Activated naive CD4-positive, alpha-beta T cell treated with anti-CD3 and anti-CD28 coated beads for 36 hours (primary cell): Measurements from ENCODE around the gene SLC35F3. TPM values are rescaled to one million over a fixed set of nuclear protein-coding genes. Genes with fewer than 3 reads are reported as not detected.
"Not testable (repeated sequence)": the region's sequence is repeated elsewhere in the genome, so short reads cannot be mapped to it uniquely, and the experiment has no call there.

Experiments used
- CTCF ChIA-PET: fragments of 350-600 bp; sonication (Branson Sonifier 250); formaldehyde crosslinking; loops from one replicate; lab custom pipeline; 2021; ENCODE audit warnings: antibody characterized with exemption; lab: Charles Lee
- DNase-seq: peaks from one replicate; pipeline ENCODE4 v3.0.0-alpha.2; 2020
- H3K27ac Mint-ChIP-seq: one replicate; pipeline ENCODE4 v1.8.0; 2021; ENCODE audit warnings: mild to moderate bottlenecking, mixed read lengths
- H3K27me3 Mint-ChIP-seq: one replicate; pipeline ENCODE4 v1.8.0; 2021; ENCODE audit warnings: low read depth, mixed read lengths
- H3K36me3 Mint-ChIP-seq: one replicate; pipeline ENCODE4 v1.8.0; 2021; ENCODE audit warnings: low read depth, mixed read lengths
- H3K4me1 Mint-ChIP-seq: one replicate; pipeline ENCODE4 v1.8.0; 2021; ENCODE audit warnings: low read depth, mixed read lengths
- H3K4me3 Mint-ChIP-seq: one replicate; pipeline ENCODE4 v1.8.0; 2021; ENCODE audit warnings: mild to moderate bottlenecking, moderate library complexity, mixed read lengths
- H3K9me3 Mint-ChIP-seq: one replicate; pipeline ENCODE4 v1.8.0; 2021; ENCODE audit warnings: mixed read lengths
- intact Hi-C: fragments of 100-400 bp; cut with micrococcal nuclease; formaldehyde crosslinking; loops from one replicate; pipeline ENCODE4 v1.15.1; 2023
- total RNA-seq, 2 experiments: library from RNA; stranded (reverse); gene quantifications; one replicate each; pipeline ENCODE4 v1.2.3, GENCODE V29; 2021

SLC35F3 gene
- total RNA-seq, 2 experiments from 2014 or later = not detected

GRCh38 chr1:234143681-234144080, 239.2 kb downstream of the SLC35F3 start:
- Mint-ChIP-seq H3K27ac (no peak overlapping the region), H3K27me3 (peaks cover 15% of the 10 kb centered on the region), H3K36me3 (peaks cover 2% of the 10 kb centered on the region), H3K4me3 (no peak overlapping the region), H3K4me1 (no peaks in the 10 kb centered on the region), H3K9me3 (peaks cover 3% of the 10 kb centered on the region)
- CTCF ChIA-PET = no interaction called here
- intact Hi-C loops = no loop called here
- DNase-seq = no peak

GRCh38 chr1:234144901-234145300, 240.4 kb downstream of the SLC35F3 start:
- H3K4me3 Mint-ChIP-seq = no peak overlapping the region
- no peak overlapping the region for H3K27ac Mint-ChIP-seq
- no peak for DNase-seq
- H3K4me1 Mint-ChIP-seq = no peaks in the 10 kb centered on the region
- peaks cover 17% of the 10 kb centered on the region for H3K27me3 Mint-ChIP-seq
- peaks cover 3% of the 10 kb centered on the region for H3K9me3 Mint-ChIP-seq
- CTCF ChIA-PET = no interaction called here
- peaks cover 2% of the 10 kb centered on the region for H3K36me3 Mint-ChIP-seq
- intact Hi-C loops = no loop called here

- intact Hi-C loops = no loop called here
- no peak for DNase-seq
- CTCF ChIA-PET = interaction anchor here (1.1 kb wide), 1 partner anchor 23 kb away, joined by 4 read pairs; no protein-coding TSS in a partner anchor
- no peak overlapping the region for H3K4me3 Mint-ChIP-seq
- H3K27ac Mint-ChIP-seq = no peak overlapping the region
- no peaks in the 10 kb centered on the region for H3K4me1 Mint-ChIP-seq
- peaks cover 2% of the 10 kb centered on the region for H3K36me3 Mint-ChIP-seq
- peaks cover 17% of the 10 kb centered on the region for H3K27me3 Mint-ChIP-seq
- peaks cover 3% of the 10 kb centered on the region for H3K9me3 Mint-ChIP-seq
Measured at GRCh38 chr1:234148350-234148749, 243.9 kb downstream of the SLC35F3 start.

- Mint-ChIP-seq H3K27ac (no peak overlapping the region), H3K4me3 (no peak overlapping the region), H3K36me3 (peaks cover 2% of the 10 kb centered on the region), H3K4me1 (no peaks in the 10 kb centered on the region), H3K27me3 (peaks cover 17% of the 10 kb centered on the region), H3K9me3 (peaks cover 3% of the 10 kb centered on the region)
- CTCF ChIA-PET = interaction anchor here (1.1 to 1.4 kb wide), 2 partner anchors 174 to 178 kb away, joined by 3 read pairs; no protein-coding TSS in a partner anchor
- intact Hi-C loops = no loop called here
- no peak for DNase-seq
Measured at GRCh38 chr1:234148816-234149215, 244.3 kb downstream of the SLC35F3 start.

GRCh38 chr1:234149217-234149616, 244.7 kb downstream of the SLC35F3 start:
- no peak overlapping the region for H3K27ac Mint-ChIP-seq
- intact Hi-C loops = no loop called here
- no peak overlapping the region for H3K4me3 Mint-ChIP-seq
- no peaks in the 10 kb centered on the region for H3K4me1 Mint-ChIP-seq
- DNase-seq = no peak
- H3K36me3 Mint-ChIP-seq = peaks cover 2% of the 10 kb centered on the region
- CTCF ChIA-PET = interaction anchor here (1.1 to 1.4 kb wide), 3 partner anchors 64 to 178 kb away, joined by 3 to 4 read pairs (median 3); no protein-coding TSS in a partner anchor
- H3K27me3 Mint-ChIP-seq = peaks cover 17% of the 10 kb centered on the region
- peaks cover 3% of the 10 kb centered on the region for H3K9me3 Mint-ChIP-seq

- Mint-ChIP-seq H3K27ac (no peak overlapping the region), H3K27me3 (peaks cover 17% of the 10 kb centered on the region), H3K36me3 (peaks cover 2% of the 10 kb centered on the region), H3K9me3 (peaks cover 3% of the 10 kb centered on the region), H3K4me3 (no peak overlapping the region), H3K4me1 (no peaks in the 10 kb centered on the region)
- intact Hi-C loops = no loop called here
- DNase-seq = no peak
- CTCF ChIA-PET = interaction anchor here (0.6 kb wide), 1 partner anchor 63 kb away, joined by 3 read pairs; no protein-coding TSS in a partner anchor
Measured at GRCh38 chr1:234150892-234151291, 246.4 kb downstream of the SLC35F3 start.

- CTCF ChIA-PET, H3K4me3 Mint-ChIP-seq, H3K27me3 Mint-ChIP-seq: not testable (repeated sequence)
Measured at GRCh38 chr1:234152344-234152743, 247.9 kb downstream of the SLC35F3 start.

GRCh38 chr1:234154320-234155251, 250.1 kb downstream of the SLC35F3 start:
- CTCF ChIA-PET = interaction anchor here (0.9 to 1.3 kb wide), 5 partner anchors 58 to 155 kb away, joined by 3 to 16 read pairs (median 3); no protein-coding TSS in a partner anchor
- no peaks in the 10 kb centered on the region for H3K9me3 Mint-ChIP-seq
- H3K36me3 Mint-ChIP-seq = no peaks in the 10 kb centered on the region
- intact Hi-C loops = loop anchor here (1.0 to 2.0 kb wide), 5 partner anchors 34 to 172 kb away; no protein-coding TSS in a partner anchor
- H3K27me3 Mint-ChIP-seq = no peaks in the 10 kb centered on the region
- no peaks in the 10 kb centered on the region for H3K4me1 Mint-ChIP-seq
- no peak overlapping the region for H3K27ac Mint-ChIP-seq
- DNase-seq = peak; percentile 31
- no peak overlapping the region for H3K4me3 Mint-ChIP-seq

More at GRCh38 chr1:234152344-234152743, 247.9 kb downstream of the SLC35F3 start:
- H3K27ac Mint-ChIP-seq, H3K9me3 Mint-ChIP-seq, DNase-seq, H3K36me3 Mint-ChIP-seq, H3K4me1 Mint-ChIP-seq, intact Hi-C loops: not testable (repeated sequence)

GRCh38 chr1:234162661-234163060, 258.2 kb downstream of the SLC35F3 start:
- Mint-ChIP-seq H3K36me3 (no peaks in the 10 kb centered on the region), H3K27ac (no peak overlapping the region), H3K27me3 (peaks cover 9% of the 10 kb centered on the region), H3K4me1 (peaks cover 8% of the 10 kb centered on the region), H3K9me3 (no peaks in the 10 kb centered on the region), H3K4me3 (no peak overlapping the region)
- intact Hi-C loops = no loop called here
- no peak for DNase-seq
- CTCF ChIA-PET = interaction anchor here (0.6 to 0.9 kb wide), 2 partner anchors 147 to 837 kb away, joined by 3 to 6 read pairs; no protein-coding TSS in a partner anchor

GRCh38 chr1:234163267-234163919, 258.9 kb downstream of the SLC35F3 start:
- peaks cover 9% of the 10 kb centered on the region for H3K27me3 Mint-ChIP-seq
- no peaks in the 10 kb centered on the region for H3K36me3 Mint-ChIP-seq
- peaks cover 8% of the 10 kb centered on the region for H3K4me1 Mint-ChIP-seq
- CTCF ChIA-PET = interaction anchor here (0.6 to 1.4 kb wide), 3 partner anchors 49 to 146 kb away, joined by 3 to 6 read pairs (median 3); no protein-coding TSS in a partner anchor
- H3K4me3 Mint-ChIP-seq = no peak overlapping the region
- no peak overlapping the region for H3K27ac Mint-ChIP-seq
- no peak for DNase-seq
- no peaks in the 10 kb centered on the region for H3K9me3 Mint-ChIP-seq
- intact Hi-C loops = no loop called here

GRCh38 chr1:234164098-234164709, 259.7 kb downstream of the SLC35F3 start:
- Mint-ChIP-seq H3K4me3 (no peak overlapping the region), H3K4me1 (peaks cover 8% of the 10 kb centered on the region), H3K36me3 (no peaks in the 10 kb centered on the region), H3K27me3 (peaks cover 9% of the 10 kb centered on the region), H3K9me3 (no peaks in the 10 kb centered on the region), H3K27ac (no peak overlapping the region)
- no peak for DNase-seq
- intact Hi-C loops = no loop called here
- CTCF ChIA-PET = interaction anchor here (0.6 to 1.4 kb wide), 3 partner anchors 49 to 146 kb away, joined by 3 to 6 read pairs (median 3); no protein-coding TSS in a partner anchor
